ENCODE data around the gene ANKRD63.

ANKRD63 gene

DNA sequence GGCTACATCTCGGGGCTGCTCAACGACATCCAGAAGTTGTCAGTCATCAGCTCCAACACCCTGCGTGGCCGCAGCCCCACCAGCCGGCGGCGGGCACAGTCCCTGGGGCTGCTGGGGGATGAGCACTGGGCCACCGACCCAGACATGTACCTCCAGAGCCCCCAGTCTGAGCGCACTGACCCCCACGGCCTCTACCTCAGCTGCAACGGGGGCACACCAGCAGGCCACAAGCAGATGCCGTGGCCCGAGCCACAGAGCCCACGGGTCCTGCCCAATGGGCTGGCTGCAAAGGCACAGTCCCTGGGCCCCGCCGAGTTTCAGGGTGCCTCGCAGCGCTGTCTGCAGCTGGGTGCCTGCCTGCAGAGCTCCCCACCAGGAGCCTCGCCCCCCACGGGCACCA lies 17.0 kb downstream of the ANKRD63 start:
- TF ChIP-seq, protein P1, sequence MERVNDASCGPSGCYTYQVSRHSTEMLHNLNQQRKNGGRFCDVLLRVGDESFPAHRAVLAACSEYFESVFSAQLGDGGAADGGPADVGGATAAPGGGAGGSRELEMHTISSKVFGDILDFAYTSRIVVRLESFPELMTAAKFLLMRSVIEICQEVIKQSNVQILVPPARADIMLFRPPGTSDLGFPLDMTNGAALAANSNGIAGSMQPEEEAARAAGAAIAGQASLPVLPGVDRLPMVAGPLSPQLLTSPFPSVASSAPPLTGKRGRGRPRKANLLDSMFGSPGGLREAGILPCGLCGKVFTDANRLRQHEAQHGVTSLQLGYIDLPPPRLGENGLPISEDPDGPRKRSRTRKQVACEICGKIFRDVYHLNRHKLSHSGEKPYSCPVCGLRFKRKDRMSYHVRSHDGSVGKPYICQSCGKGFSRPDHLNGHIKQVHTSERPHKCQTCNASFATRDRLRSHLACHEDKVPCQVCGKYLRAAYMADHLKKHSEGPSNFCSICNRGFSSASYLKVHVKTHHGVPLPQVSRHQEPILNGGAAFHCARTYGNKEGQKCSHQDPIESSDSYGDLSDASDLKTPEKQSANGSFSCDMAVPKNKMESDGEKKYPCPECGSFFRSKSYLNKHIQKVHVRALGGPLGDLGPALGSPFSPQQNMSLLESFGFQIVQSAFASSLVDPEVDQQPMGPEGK (CRISPR knock-in tag; IDR thresholded peaks at IDR 0.05; ENCODE audit: borderline replicate concordance): no peak
- TF ChIP-seq, protein P2, sequence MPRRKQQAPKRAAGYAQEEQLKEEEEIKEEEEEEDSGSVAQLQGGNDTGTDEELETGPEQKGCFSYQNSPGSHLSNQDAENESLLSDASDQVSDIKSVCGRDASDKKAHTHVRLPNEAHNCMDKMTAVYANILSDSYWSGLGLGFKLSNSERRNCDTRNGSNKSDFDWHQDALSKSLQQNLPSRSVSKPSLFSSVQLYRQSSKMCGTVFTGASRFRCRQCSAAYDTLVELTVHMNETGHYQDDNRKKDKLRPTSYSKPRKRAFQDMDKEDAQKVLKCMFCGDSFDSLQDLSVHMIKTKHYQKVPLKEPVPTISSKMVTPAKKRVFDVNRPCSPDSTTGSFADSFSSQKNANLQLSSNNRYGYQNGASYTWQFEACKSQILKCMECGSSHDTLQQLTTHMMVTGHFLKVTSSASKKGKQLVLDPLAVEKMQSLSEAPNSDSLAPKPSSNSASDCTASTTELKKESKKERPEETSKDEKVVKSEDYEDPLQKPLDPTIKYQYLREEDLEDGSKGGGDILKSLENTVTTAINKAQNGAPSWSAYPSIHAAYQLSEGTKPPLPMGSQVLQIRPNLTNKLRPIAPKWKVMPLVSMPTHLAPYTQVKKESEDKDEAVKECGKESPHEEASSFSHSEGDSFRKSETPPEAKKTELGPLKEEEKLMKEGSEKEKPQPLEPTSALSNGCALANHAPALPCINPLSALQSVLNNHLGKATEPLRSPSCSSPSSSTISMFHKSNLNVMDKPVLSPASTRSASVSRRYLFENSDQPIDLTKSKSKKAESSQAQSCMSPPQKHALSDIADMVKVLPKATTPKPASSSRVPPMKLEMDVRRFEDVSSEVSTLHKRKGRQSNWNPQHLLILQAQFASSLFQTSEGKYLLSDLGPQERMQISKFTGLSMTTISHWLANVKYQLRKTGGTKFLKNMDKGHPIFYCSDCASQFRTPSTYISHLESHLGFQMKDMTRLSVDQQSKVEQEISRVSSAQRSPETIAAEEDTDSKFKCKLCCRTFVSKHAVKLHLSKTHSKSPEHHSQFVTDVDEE (CRISPR knock-in tag; IDR thresholded peaks at IDR 0.05): no peak
- TF ChIP-seq RARB (CRISPR knock-in tag; IDR thresholded peaks at IDR 0.05): no peak
- TF ChIP-seq ZNF70 (CRISPR knock-in tag; IDR thresholded peaks at IDR 0.05): no peak
- TF ChIP-seq, protein P3, sequence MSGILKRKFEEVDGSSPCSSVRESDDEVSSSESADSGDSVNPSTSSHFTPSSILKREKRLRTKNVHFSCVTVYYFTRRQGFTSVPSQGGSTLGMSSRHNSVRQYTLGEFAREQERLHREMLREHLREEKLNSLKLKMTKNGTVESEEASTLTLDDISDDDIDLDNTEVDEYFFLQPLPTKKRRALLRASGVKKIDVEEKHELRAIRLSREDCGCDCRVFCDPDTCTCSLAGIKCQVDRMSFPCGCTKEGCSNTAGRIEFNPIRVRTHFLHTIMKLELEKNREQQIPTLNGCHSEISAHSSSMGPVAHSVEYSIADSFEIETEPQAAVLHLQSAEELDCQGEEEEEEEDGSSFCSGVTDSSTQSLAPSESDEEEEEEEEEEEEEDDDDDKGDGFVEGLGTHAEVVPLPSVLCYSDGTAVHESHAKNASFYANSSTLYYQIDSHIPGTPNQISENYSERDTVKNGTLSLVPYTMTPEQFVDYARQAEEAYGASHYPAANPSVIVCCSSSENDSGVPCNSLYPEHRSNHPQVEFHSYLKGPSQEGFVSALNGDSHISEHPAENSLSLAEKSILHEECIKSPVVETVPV (CRISPR knock-in tag; IDR thresholded peaks at IDR 0.05): no peak
- TF ChIP-seq PPARA (CRISPR knock-in tag; IDR thresholded peaks at IDR 0.05; ENCODE audit: borderline replicate concordance): no peak
- TF ChIP-seq, protein P4, sequence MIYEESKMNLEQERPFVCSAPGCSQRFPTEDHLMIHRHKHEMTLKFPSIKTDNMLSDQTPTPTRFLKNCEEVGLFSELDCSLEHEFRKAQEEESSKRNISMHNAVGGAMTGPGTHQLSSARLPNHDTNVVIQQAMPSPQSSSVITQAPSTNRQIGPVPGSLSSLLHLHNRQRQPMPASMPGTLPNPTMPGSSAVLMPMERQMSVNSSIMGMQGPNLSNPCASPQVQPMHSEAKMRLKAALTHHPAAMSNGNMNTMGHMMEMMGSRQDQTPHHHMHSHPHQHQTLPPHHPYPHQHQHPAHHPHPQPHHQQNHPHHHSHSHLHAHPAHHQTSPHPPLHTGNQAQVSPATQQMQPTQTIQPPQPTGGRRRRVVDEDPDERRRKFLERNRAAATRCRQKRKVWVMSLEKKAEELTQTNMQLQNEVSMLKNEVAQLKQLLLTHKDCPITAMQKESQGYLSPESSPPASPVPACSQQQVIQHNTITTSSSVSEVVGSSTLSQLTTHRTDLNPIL (CRISPR knock-in tag; IDR thresholded peaks at IDR 0.05; ENCODE audit: low read depth): no peak
- TF ChIP-seq ISL1 (CRISPR knock-in tag; IDR thresholded peaks at IDR 0.05): no peak
- TF ChIP-seq CSDC2 (CRISPR knock-in tag; IDR thresholded peaks at IDR 0.05): no peak
- no peak for TF ChIP-seq TCF4 (CRISPR knock-in tag; IDR thresholded peaks at IDR 0.05; ENCODE audit: borderline replicate concordance)
- no peak for TF ChIP-seq ZC3H10 (CRISPR knock-in tag; IDR thresholded peaks at IDR 0.05)
- TF ChIP-seq ZFP3 (CRISPR knock-in tag; IDR thresholded peaks at IDR 0.05): no peak
- no peak for TF ChIP-seq SNAI2 (CRISPR knock-in tag; IDR thresholded peaks at IDR 0.05)
- ATAC-seq: no peak

DNA sequence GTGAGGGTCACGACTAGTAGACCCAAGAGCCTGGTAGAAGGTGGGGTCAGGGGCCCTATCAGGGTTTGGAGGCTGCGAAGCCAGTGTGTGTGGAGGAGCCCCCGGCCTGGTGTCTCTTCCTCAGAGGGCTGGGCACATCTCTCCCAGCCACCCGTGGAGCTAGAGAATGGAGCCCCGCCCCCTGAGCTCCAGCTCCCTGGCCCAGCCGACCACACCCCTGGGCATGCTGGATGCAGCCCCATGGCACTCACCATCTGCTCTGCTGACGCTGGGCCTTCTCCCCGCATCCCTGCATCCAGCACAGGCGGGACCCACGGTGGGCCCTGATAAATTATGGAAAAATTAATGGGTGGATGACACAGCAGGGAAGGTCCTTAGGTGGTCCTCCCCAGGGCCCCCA lies 17.5 kb downstream of the ANKRD63 start:
- no peak for ATAC-seq
- TF ChIP-seq ZNF70 (CRISPR knock-in tag; IDR thresholded peaks at IDR 0.05): no peak
- TF ChIP-seq ZC3H10 (CRISPR knock-in tag; IDR thresholded peaks at IDR 0.05): no peak
- no peak for TF ChIP-seq OSR1 (CRISPR knock-in tag; IDR thresholded peaks at IDR 0.05)
- TF ChIP-seq, protein P3 (CRISPR knock-in tag; IDR thresholded peaks at IDR 0.05): no peak
- TF ChIP-seq, protein P2 (CRISPR knock-in tag; IDR thresholded peaks at IDR 0.05): no peak
- TF ChIP-seq ARNTL (CRISPR knock-in tag; IDR thresholded peaks at IDR 0.05; ENCODE audit: borderline replicate concordance, low read depth): no peak
- no peak for TF ChIP-seq TCF4 (CRISPR knock-in tag; IDR thresholded peaks at IDR 0.05; ENCODE audit: borderline replicate concordance)
- no peak for TF ChIP-seq BACH2 (CRISPR knock-in tag; IDR thresholded peaks at IDR 0.05; ENCODE audit: borderline replicate concordance)
- no peak for TF ChIP-seq RARB (CRISPR knock-in tag; IDR thresholded peaks at IDR 0.05)
- TF ChIP-seq ZNF8 (CRISPR knock-in tag; IDR thresholded peaks at IDR 0.05): no peak
- no peak for TF ChIP-seq ZNF565 (CRISPR knock-in tag; conservative IDR thresholded peaks at IDR 0.05; ENCODE audit: low read depth)
- TF ChIP-seq CSDC2 (CRISPR knock-in tag; IDR thresholded peaks at IDR 0.05): no peak
- TF ChIP-seq GLIS3 (CRISPR knock-in tag; IDR thresholded peaks at IDR 0.05): no peak
- TF ChIP-seq, protein P1 (CRISPR knock-in tag; IDR thresholded peaks at IDR 0.05; ENCODE audit: borderline replicate concordance): no peak
- TF ChIP-seq ZFP3 (CRISPR knock-in tag; IDR thresholded peaks at IDR 0.05): no peak

All from SK-N-SH treated with all-trans-retinoic acid at 6 μM for 48 hours (cell line).